Myocyte (in vitro differentiated cells): ENCODE results near the gene DPH2. TPM values are rescaled to one million over a fixed set of nuclear protein-coding genes. Genes with fewer than 3 reads are reported as not detected.

ENCODE experiments used
- DNase-seq: peaks from one replicate; pipeline ENCODE4 v3.0.0-alpha.2; 2012; ENCODE audit warnings: low read depth
- total RNA-seq: library from RNA; depleted of rRNA; stranded (reverse); fragments of >200 nt; gene quantifications from 2 replicates; pipeline ENCODE4 v1.2.3, GENCODE V29; 2014

The DPH2 gene
- total RNA-seq, 1 donor from 2014 or later = 34.2 TPM

GRCh38 chr1:43965316-43965715, 4.5 kb upstream of the DPH2 start:
- no peak for DNase-seq

GRCh38 chr1:43968348-43968948, 1.4 kb upstream of the DPH2 start:
- DNase-seq = peak; percentile 52

- DNase-seq = no peak
Observed at GRCh38 chr1:43969416-43969745, 429 bp upstream of the DPH2 start.

GRCh38 chr1:43970502-43970901, 692 bp downstream of the DPH2 start:
- DNase-seq = no peak

DNA sequence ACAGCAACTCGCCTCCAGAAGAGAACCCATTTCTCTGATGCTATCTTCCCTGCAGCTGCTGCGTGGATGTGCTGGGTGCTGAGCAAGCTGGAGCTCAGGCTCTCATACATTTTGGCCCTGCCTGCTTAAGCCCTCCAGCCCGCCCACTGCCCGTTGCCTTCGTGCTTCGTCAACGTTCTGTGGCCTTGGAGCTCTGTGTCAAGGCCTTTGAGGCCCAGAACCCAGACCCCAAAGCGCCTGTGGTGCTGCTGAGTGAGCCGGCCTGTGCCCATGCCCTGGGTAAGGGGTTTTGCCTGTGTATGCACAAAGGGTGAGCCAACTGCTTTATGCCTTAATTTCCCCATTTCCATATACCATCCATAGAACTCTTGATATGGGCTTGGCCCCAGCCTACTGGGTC, 1.1 kb downstream of the DPH2 start:
- DNase-seq = no peak

DNA sequence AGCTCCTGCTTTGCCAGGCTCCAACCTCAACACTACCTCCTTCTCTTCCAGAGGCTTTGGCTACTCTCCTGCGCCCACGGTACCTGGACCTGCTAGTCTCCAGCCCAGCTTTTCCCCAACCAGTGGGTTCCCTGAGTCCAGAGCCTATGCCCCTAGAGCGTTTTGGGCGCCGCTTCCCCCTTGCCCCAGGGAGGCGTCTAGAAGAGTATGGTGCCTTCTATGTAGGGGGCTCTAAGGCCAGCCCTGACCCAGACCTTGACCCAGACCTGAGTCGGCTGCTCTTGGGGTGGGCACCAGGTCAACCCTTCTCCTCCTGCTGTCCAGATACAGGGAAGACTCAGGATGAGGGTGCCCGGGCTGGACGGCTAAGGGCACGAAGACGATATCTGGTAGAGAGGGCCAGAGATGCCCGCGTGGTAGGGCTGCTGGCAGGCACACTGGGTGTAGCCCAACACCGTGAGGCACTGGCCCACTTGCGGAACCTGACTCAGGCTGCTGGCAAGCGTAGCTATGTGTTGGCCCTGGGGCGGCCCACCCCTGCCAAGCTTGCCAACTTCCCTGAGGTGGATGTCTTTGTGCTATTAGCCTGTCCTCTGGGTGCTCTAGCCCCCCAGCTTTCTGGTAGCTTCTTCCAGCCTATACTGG, 1.6 kb downstream of the DPH2 start:
- no peak for DNase-seq

- DNase-seq = no peak
Observed at GRCh38 chr1:43973981-43974442, 4.2 kb downstream of the DPH2 start.

- peak; percentile 96 for DNase-seq
Observed at GRCh38 chr1:43974443-43975248, 4.8 kb downstream of the DPH2 start, which contains the start of gene ATP6V0B. ATP6V0B (plus strand) TSS chr1:43974960; CDS start chr1:43975041, 81 bp downstream.

DNA sequence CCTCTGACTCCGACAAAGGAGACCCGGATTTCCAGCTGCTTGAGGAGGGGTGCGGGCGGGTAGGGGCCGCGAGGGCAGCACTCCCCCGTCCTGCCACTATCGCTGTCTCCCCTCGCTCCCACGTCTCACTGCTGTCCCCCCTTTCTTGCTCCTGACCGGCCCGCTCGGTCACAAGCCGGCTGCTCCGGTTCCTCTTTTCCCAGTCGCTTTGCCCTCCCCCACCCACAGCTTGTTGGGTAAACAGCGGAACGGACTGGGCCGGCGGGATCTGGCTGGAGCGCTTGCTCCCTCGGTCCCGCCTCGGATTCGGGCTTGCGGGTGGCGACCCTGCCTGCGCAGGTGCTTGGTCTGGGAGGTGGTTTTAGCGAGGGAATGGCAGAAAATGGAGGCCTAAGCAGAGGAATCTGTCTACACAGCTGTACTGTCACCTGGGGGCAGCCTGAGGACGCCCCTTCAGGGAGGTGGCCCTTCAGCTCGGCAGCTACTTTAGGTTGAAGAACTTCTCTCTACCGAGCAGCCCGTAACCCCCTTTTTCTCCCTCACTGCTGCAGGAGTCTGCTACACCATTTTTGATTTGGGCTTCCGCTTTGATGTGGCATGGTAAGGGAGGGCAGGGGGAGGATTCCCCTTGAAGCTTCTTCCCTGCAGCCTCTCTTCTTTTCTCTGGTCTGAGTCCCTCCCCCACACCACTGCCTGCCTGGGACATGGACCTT, 5.6 kb downstream of the DPH2 start:
- peak; percentile 28 for DNase-seq

DNA sequence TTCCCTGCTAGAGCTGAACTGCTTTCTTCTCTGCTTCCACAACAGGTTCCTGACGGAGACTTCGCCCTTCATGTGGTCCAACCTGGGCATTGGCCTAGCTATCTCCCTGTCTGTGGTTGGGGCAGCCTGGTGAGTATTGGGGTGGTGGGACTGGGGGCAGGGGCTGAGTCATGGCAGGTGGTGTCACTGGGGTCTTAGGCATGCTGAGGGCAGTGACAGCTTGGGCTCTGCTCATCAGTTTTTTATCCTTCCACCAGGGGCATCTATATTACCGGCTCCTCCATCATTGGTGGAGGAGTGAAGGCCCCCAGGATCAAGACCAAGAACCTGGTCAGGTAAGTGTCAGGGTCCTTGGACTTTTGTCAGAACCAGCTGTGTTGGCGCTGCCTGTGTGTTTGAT, 6.2 kb downstream of the DPH2 start:
- no peak for DNase-seq

GRCh38 chr1:43976890-43977289, 7.1 kb downstream of the DPH2 start:
- no peak for DNase-seq

DNA sequence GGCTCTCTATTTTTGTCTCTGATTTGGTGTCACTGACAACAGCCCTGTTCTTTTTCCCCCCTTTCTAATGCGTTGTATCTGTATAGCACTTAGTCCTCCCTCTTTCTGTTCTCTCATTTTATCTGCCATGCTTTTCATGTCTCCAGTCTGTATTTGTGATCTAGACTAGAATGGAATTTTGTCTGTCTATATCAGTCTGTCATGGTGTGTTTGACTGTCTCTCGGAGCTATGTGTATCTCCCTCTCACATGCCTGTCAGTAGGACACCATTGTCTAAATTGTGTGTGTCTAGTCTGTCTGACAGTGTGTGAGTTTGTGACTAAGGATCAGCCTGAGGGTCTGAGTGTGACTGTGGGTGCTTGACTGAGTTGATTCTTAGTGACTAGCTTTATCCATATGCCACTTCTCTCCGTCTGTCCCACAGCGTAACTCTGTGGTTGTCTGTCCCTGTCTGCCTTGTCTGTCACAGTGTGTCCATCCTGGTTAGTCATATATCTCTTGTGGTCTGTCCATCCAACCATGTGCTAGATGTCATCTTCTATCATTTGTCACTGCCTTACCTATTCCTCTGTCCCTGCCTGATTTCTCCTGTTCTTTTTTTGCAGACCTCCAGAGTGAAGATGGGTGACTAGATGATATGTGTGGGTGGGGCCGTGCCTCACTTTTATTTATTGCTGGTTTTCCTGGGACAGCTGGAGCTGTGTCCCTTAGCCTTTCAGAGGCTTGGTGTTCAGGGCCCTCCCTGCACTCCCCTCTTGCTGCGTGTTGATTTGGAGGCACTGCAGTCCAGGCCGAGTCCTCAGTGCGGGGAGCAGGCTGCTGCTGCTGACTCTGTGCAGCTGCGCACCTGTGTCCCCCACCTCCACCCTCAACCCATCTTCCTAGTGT, 7.8 kb downstream of the DPH2 start:
- DNase-seq = no peak

- no peak for DNase-seq
Observed at GRCh38 chr1:43978264-43978550, 8.4 kb downstream of the DPH2 start.

- peak; percentile 33 for DNase-seq
Observed at GRCh38 chr1:43978551-43979260, 8.9 kb downstream of the DPH2 start, which contains the start of gene B4GALT2. B4GALT2 (plus strand) TSS chr1:43979210; CDS start chr1:43981161, 1,951 bp downstream.

GRCh38 chr1:43979261-43979527, 9.4 kb downstream of the DPH2 start:
- no peak for DNase-seq

- DNase-seq = peak; percentile 65
Observed at GRCh38 chr1:43979528-43980254, 9.9 kb downstream of the DPH2 start.

DNA sequence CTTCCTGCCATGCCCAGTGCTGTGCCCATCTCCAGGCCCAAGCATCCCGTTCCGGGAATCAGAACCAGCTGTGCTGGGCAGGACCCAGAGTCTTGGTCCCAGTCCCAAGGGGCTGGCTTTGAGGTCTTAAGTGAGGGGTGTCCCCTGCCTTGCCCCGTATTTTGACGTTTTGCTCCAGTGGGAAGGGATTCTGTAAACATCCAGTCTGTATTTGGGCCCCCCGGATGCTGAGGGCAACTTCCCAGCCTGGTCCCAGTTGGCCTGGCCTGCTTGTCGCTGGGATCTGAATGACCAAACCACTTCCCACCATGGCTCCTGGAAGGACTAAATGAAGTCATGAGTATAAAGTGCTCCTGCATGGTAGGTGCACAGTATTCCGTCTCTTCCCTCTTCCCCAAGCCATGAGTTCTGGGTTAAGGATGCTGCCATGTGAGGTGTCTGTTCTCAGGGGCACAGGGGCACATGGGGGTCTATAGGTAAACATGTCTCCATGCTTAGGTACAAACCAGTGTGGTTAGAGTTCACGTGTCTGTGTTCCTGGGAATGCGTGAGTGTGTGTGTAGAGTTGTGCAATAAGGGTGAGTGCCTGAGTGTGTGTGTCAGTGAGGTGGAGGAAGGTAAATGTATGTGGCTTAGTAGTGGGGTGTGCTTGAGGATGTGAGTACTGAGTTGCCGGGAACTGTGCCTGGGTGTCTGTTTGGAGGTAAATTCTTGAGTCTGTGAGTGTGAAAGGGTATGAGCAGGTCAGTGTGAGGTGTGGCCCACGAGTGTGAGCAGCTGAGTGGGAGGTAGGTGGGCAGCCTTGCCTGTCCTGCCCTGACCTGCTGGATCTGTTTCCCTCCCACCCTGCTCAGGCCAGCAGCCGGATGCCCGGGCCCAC, 10.7 kb downstream of the DPH2 start:
- no peak for DNase-seq

GRCh38 chr1:43981135-43981491, 11.3 kb downstream of the DPH2 start:
- DNase-seq = no peak

DNA sequence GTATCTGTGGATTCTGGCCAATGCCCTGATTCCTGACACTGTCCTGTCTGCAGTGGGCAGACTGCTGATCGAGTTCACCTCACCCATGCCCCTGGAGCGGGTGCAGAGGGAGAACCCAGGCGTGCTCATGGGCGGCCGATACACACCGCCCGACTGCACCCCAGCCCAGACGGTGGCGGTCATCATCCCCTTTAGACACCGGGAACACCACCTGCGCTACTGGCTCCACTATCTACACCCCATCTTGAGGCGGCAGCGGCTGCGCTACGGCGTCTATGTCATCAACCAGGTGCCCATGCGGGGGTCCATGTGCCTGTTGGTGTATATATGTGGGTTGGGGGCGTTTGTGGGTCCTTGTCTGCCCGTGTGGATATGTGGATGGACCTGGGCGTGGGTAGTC, 11.8 kb downstream of the DPH2 start:
- no peak for DNase-seq
